Right kidney (tissue), 1 donor: ENCODE data around the gene MAP2.
"Not testable (repeated sequence)": the region's sequence is repeated elsewhere in the genome, so short reads cannot be mapped to it uniquely, and the experiment has no call there.

Source experiments
- DNase-seq: peaks from one replicate; pipeline ENCODE4 v3.0.0-alpha.2; 2016

Gene MAP2

GRCh38 chr2:209592106-209592505 is 168.3 kb downstream of the MAP2 start:
- no peak for DNase-seq

- no peak for DNase-seq
Measured at GRCh38 chr2:209593930-209594329, 170.1 kb downstream of the MAP2 start.

- no peak for DNase-seq
Measured at GRCh38 chr2:209596262-209596661, 172.4 kb downstream of the MAP2 start.

GRCh38 chr2:209598227-209598626 is 174.4 kb downstream of the MAP2 start:
- DNase-seq, result not testable (repeated sequence)

GRCh38 chr2:209600341-209601171 is 176.7 kb downstream of the MAP2 start:
- no peak for DNase-seq

GRCh38 chr2:209601497-209601896 is 177.7 kb downstream of the MAP2 start:
- no peak for DNase-seq

- DNase-seq, result no peak
Measured at GRCh38 chr2:209602259-209602658, 178.4 kb downstream of the MAP2 start.

- DNase-seq, result no peak
Measured at GRCh38 chr2:209609531-209609930, 185.7 kb downstream of the MAP2 start.

- no peak for DNase-seq
Measured at GRCh38 chr2:209610631-209611030, 186.8 kb downstream of the MAP2 start.

- DNase-seq, result no peak
Measured at GRCh38 chr2:209613649-209614305, 189.9 kb downstream of the MAP2 start.

- DNase-seq, result no peak
Measured at GRCh38 chr2:209614690-209615369, 191.0 kb downstream of the MAP2 start.

- no peak for DNase-seq
Measured at GRCh38 chr2:209619782-209620181, 195.9 kb downstream of the MAP2 start.

GRCh38 chr2:209624192-209624938 is 200.5 kb downstream of the MAP2 start:
- no peak for DNase-seq

- no peak for DNase-seq
Measured at GRCh38 chr2:209629597-209629996, 205.8 kb downstream of the MAP2 start.

GRCh38 chr2:209633911-209634310 is 210.1 kb downstream of the MAP2 start:
- DNase-seq, result no peak

- DNase-seq, result no peak
Measured at GRCh38 chr2:209636076-209636475, 212.2 kb downstream of the MAP2 start.

- no peak for DNase-seq
Measured at GRCh38 chr2:209637293-209637692, 213.4 kb downstream of the MAP2 start.

GRCh38 chr2:209638346-209638745 is 214.5 kb downstream of the MAP2 start:
- no peak for DNase-seq

- no peak for DNase-seq
Measured at GRCh38 chr2:209640358-209640757, 216.5 kb downstream of the MAP2 start.

- no peak for DNase-seq
Measured at GRCh38 chr2:209642146-209642820, 218.4 kb downstream of the MAP2 start.

- DNase-seq, result no peak
Measured at GRCh38 chr2:209644842-209645241, 221.0 kb downstream of the MAP2 start.

- no peak for DNase-seq
Measured at GRCh38 chr2:209648714-209649113, 224.9 kb downstream of the MAP2 start.
